K562 (cell line): Measurements from ENCODE around the gene SLC9C2. TPM values are rescaled to one million over a fixed set of nuclear protein-coding genes. Genes with fewer than 3 reads are reported as not detected.
"Not testable (repeated sequence)": the region's sequence is repeated elsewhere in the genome, so short reads cannot be mapped to it uniquely, and the experiment has no call there.

Experiments
- ATAC-seq: fragments of 200-7000 bp; cut with Tn5 transposase; 3 replicates; pipeline ENCODE4 v1.9.1; 2020; ENCODE audit warnings: moderate library complexity
- BruUV-seq: library from RNA; stranded (reverse); fragments of 400-500 nt; replicated peaks from 2 replicates; lab custom pipeline; 2021; lab: Mats Ljungman, UMichigan
- CTCF ChIA-PET: fragments of 300-600 bp; formaldehyde crosslinking; extraction: SDS; loops from one replicate; lab custom pipeline; 2021; ENCODE audit warnings: low intra/inter-chr PET ratio; lab: Yijun Ruan, JAX
- POLR2A ChIA-PET: fragments of 300-600, 350-650 bp; sonication (Branson Sonifier 250); formaldehyde crosslinking; extraction: SDS; loops from one replicate; lab custom pipeline; 2021; ENCODE audit warnings: antibody characterized with exemption, inconsistent platforms; lab: Yijun Ruan, JAX
- DNase-seq, 4 experiments: peaks; one replicate each; pipeline versions ENCODE4 v3.0.0 to v3.0.0-alpha.2; 2011 to 2018; ENCODE audit warnings: low spot score in 3 of 4, mixed read lengths in 3 of 4; ENCODE audit errors: extremely low read depth in 1 of 4
- FAIRE-seq: peaks from 2 replicates; lab custom pipeline; 2011; peaks lifted over from hg19 to GRCh38; lab: Jason Lieb, UNC
- H2AFZ ChIP-seq: 2 replicates; pipeline ENCODE4 v1.6.0; 2011; ENCODE audit warnings: low read depth, low read length, control low read depth, inconsistent platforms
- H3K27ac ChIP-seq: fragments of 200-600 bp; 3 replicates; pipeline ENCODE4 v1.8.0; 2011; ENCODE audit warnings: low read depth, mild to moderate bottlenecking, control low read depth, inconsistent platforms, low read length, moderate library complexity, mixed read lengths; ENCODE audit errors: extremely low read depth
- H3K27me3 ChIP-seq, 2 experiments: fragments of 300-600 bp in 1 of 2; 2 replicates in 1 of 2; 3 replicates in 1 of 2; pipeline versions ENCODE4 v1.6.0 to v1.8.0; 2011; ENCODE audit warnings: inconsistent platforms in 2 of 2, low read length in 2 of 2, mild to moderate bottlenecking in 1 of 2, mixed read lengths in 1 of 2, moderate library complexity in 1 of 2; ENCODE audit not compliant: control insufficient read depth in 2 of 2, insufficient read depth in 2 of 2
- H3K36me3 ChIP-seq: fragments of 300-600 bp; 3 replicates; pipeline ENCODE4 v1.8.0; 2011; ENCODE audit warnings: mild to moderate bottlenecking, low read length, inconsistent platforms; ENCODE audit not compliant: control insufficient read depth, insufficient read depth
- H3K4me1 ChIP-seq, 2 experiments: fragments of 200-600 bp in 1 of 2; replicated peaks in 1 of 2; 2 replicates in 1 of 2; 3 replicates in 1 of 2; pipeline versions ENCODE4 v1.5.1 to v1.8.0; 2011; ENCODE audit warnings: inconsistent platforms in 2 of 2, low read length in 2 of 2, mild to moderate bottlenecking in 1 of 2, mixed read lengths in 1 of 2, moderate library complexity in 1 of 2; ENCODE audit not compliant: control insufficient read depth in 2 of 2, insufficient read depth in 2 of 2
- H3K4me2 ChIP-seq: 2 replicates; pipeline ENCODE4 v1.6.1; 2011; ENCODE audit warnings: low read length, control low read depth, inconsistent platforms, mixed read lengths; ENCODE audit not compliant: insufficient read depth
- H3K4me3 ChIP-seq: fragments of 200-600 bp; sonication (generic), shearing (Covaris generic); 2 replicates; pipeline ENCODE4 v1.5.1; 2016; ENCODE audit warnings: control low read depth, inconsistent platforms
- H3K79me2 ChIP-seq: fragments of 200-600 bp; 3 replicates; pipeline ENCODE4 v1.8.0; 2011; ENCODE audit warnings: low read length, inconsistent platforms; ENCODE audit not compliant: control insufficient read depth, insufficient read depth
- H3K9ac ChIP-seq, 2 experiments: 2 replicates each; pipeline versions ENCODE4 v1.6.0 to v1.6.1; 2011; ENCODE audit warnings: low read depth in 2 of 2, low read length in 2 of 2, control low read depth in 1 of 2, inconsistent platforms in 1 of 2, mild to moderate bottlenecking in 1 of 2, mixed read lengths in 1 of 2; ENCODE audit not compliant: insufficient read depth in 1 of 2
- H3K9me1 ChIP-seq: one replicate; pipeline ENCODE4 v1.6.0; 2011; ENCODE audit warnings: inconsistent platforms, mild to moderate bottlenecking, low read length, moderate library complexity; ENCODE audit not compliant: control insufficient read depth, insufficient read depth
- H3K9me3 ChIP-seq: replicated peaks from 2 replicates; pipeline ENCODE4 v1.5.1; 2011; ENCODE audit warnings: low read depth, low read length, inconsistent platforms; ENCODE audit not compliant: control insufficient read depth, insufficient read depth
- H4K20me1 ChIP-seq: replicated peaks from 2 replicates; pipeline ENCODE4 v1.6.1; 2011; ENCODE audit warnings: low read length, inconsistent platforms, mixed read lengths; ENCODE audit not compliant: control insufficient read depth, insufficient read depth
- BCOR ChIP-seq: fragments of 450-650 bp; IDR thresholded peaks from 2 replicates; pipeline ENCODE4 v1.6.1; 2016
- RBM25 ChIP-seq: fragments of 200-400 bp; formaldehyde crosslinking; IDR thresholded peaks from 2 replicates; pipeline ENCODE4 v1.6.1; 2018; ENCODE audit warnings: low read length, low read depth, moderate library complexity; ENCODE audit not compliant: severe bottlenecking
- SPI1 ChIP-seq: IDR thresholded peaks from 2 replicates; pipeline ENCODE4 v1.6.1; 2011; ENCODE audit warnings: low read depth, low read length, control low read depth, borderline replicate concordance
- ZNF146 ChIP-seq: IDR thresholded peaks from one replicate; pipeline ENCODE4 v1.6.1; 2018; ENCODE audit warnings: missing compliant biosample characterization; ENCODE audit not compliant: unreplicated experiment
- WGBS: fragments of 100-300 bp; shearing (Covaris generic); methylation state at CpG from one replicate; pipeline ENCODE4 v1.1.6; 2016; ENCODE audit warnings: low coverage, mixed read lengths; ENCODE audit not compliant: insufficient coverage; ENCODE audit errors: missing lambda C conversion rate; 5-methylcytosine and 5-hydroxymethylcytosine counted together
- in situ Hi-C: fragments of 300-500 bp; cut with MboI; formaldehyde crosslinking; loops from 4 replicates; pipeline ENCODE4 v1.15.0; 2018; ENCODE audit warnings: inconsistent platforms, mixed read lengths
- intact Hi-C: fragments of 100-400 bp; cut with micrococcal nuclease; formaldehyde crosslinking; loops from 2 replicates; pipeline ENCODE4 v1.14.2; 2022
- polyA plus RNA-seq, 8 experiments: library from polyadenylated mRNA; depleted of rRNA in 4 of 8; stranded (reverse) in 5 of 8; unstranded in 3 of 8; fragments of >200 nt; fragmentation: Nextera tagmentation in 2 of 8; fragmentation: Illumina TruSeq in 1 of 8; extraction: Ambion mirVana in 2 of 8; extraction: Trizol in 1 of 8; gene quantifications; 2 replicates each; pipeline versions ENCODE4 v1.2.1 to v1.2.3, GENCODE V29; 2011 to 2014; ENCODE audit warnings: inconsistent platforms in 1 of 8, missing spikeins in 1 of 8
- total RNA-seq, 7 experiments: library from RNA; depleted of rRNA in 6 of 7; stranded (reverse); fragments of >200 nt in 6 of 7; fragmentation: Illumina TruSeq in 2 of 7; extraction: Trizol in 2 of 7; gene quantifications; 2 replicates each; pipeline versions ENCODE4 v1.2.1 to v1.2.3, GENCODE V29; 2011 to 2021; ENCODE audit warnings: low replicate concordance in 1 of 7
- TF ChIP-seq, protein P1 (sequence below): fragments of 450-650 bp; IDR thresholded peaks from 2 replicates; pipeline ENCODE4 v1.6.1; 2014; ENCODE audit warnings: low read depth, mild to moderate bottlenecking, moderate library complexity, borderline replicate concordance

SLC9C2 gene
- total and polyA plus RNA-seq, 9 of the 15 experiments (the other 6 are each of a cell fraction or from before 2014, with no cell fraction given) = 0.11 to 0.22 (median 0.15) TPM; not detected in 5

DNA sequence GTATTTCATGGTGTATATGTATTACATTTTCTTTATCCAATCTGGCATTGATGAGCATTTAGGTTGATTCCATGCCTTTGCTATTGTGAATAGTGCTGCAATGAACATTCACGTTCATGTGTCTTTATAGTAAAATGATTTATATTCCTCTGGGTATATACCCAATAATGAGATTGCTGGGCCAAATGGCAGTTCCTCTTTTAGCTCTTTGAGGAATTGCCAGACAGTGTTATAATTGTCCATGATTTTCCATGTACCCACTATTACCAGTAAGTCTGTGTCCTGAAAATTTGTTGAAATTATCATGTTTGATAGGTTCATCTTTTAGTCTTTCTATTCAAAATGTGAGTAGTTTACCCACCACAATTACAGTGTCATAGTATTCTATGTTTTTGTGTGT, 34.4 kb downstream of the SLC9C2 start:
- intact Hi-C loops = no loop called here
- Histone ChIP-seq H3K9ac (no peak overlapping the region), H3K9me3 (no peaks in the 10 kb centered on the region), H3K79me2 (no peaks in the 10 kb centered on the region), H3K27ac (no peak overlapping the region), H2AFZ (no peak overlapping the region), H3K36me3 (no peaks in the 10 kb centered on the region), H3K27me3 (no peaks in the 10 kb centered on the region), H3K4me2 (no peak overlapping the region), H3K4me1 (no peaks in the 10 kb centered on the region), H3K9me1 (no peaks in the 10 kb centered on the region), H3K4me3 (no peak overlapping the region), H4K20me1 (no peaks in the 10 kb centered on the region)
- ChIA-PET POLR2A (no interaction called here), CTCF (no interaction called here)
- DNase-seq (no peak), FAIRE-seq (no peak), ATAC-seq (no peak)
- TF ChIP-seq SPI1 = peak; percentile 72
- TF ChIP-seq, protein P1, sequence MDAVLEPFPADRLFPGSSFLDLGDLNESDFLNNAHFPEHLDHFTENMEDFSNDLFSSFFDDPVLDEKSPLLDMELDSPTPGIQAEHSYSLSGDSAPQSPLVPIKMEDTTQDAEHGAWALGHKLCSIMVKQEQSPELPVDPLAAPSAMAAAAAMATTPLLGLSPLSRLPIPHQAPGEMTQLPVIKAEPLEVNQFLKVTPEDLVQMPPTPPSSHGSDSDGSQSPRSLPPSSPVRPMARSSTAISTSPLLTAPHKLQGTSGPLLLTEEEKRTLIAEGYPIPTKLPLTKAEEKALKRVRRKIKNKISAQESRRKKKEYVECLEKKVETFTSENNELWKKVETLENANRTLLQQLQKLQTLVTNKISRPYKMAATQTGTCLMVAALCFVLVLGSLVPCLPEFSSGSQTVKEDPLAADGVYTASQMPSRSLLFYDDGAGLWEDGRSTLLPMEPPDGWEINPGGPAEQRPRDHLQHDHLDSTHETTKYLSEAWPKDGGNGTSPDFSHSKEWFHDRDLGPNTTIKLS = no peak
- no TSS peak for BruUV-seq
- WGBS = 0% methylated on average over 1 of the region's 1 CpG
- in situ Hi-C loops = no loop called here

DNA sequence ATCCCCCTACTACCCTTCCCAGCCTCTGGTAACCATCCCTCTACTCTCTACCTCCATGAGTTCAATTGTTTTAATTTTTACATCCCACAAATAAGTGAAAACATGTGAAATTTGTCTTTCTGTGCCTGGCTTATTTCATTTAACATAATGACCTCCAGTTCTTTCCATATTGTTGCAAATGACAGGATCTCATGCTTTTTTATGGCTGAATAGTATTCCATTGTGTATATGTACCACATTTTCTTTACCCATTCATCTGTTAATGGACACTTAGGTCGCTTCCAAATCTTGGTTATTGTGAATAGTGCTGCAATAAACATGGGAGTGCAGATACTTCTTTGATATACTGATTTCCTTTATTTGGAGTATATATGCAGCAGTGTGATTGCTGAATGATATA, 39.0 kb downstream of the SLC9C2 start:
- peak; percentile 88 for TF ChIP-seq ZNF146 (CRISPR knock-in tag)
- peak; percentile 47; the same call in 1 of the 2 replicates for TF ChIP-seq BCOR
- peak; percentile 61 for TF ChIP-seq RBM25
- BruUV-seq, POLR2A ChIA-PET, H3K79me2 ChIP-seq, H3K9me3 ChIP-seq, H2AFZ ChIP-seq, intact Hi-C loops, H3K4me3 ChIP-seq, H3K4me2 ChIP-seq, CTCF ChIA-PET, H3K27ac ChIP-seq, DNase-seq, H3K27me3 ChIP-seq, H3K4me1 ChIP-seq, ATAC-seq, H3K9ac ChIP-seq, H3K36me3 ChIP-seq, FAIRE-seq, H3K9me1 ChIP-seq, in situ Hi-C loops, H4K20me1 ChIP-seq: not testable (repeated sequence)
- WGBS = 9% methylated on average over 1 of the region's 1 CpG
